Measurements from ENCODE around the gene AIMP1. TPM values are rescaled to one million over a fixed set of nuclear protein-coding genes. Genes with fewer than 3 reads are reported as not detected.

The AIMP1 gene
- total RNA-seq, 1 donor from 2014 or later: 36.3 TPM

DNA sequence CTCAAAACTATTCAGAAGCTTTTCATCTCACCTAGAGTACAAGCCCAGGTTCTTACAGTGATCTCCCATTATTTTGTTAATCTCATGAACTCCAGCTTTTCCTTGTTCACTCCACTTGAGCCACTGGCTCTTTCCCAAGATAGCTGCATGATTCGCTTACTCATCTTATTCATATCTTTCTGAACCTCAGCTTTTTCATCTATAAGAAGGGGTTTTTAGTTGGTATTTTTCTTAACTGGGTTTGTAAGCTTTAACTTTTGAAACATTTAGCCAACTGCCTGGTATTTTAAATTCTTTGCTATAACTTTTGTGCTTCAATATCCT lies 28.3 kb downstream of the AIMP1 start:
- Mint-ChIP-seq H3K9me3 (ENCODE audit: low read depth) (peaks cover 12% of the 10 kb centered on the region), H3K36me3 (ENCODE audit: insufficient read depth) (peaks cover 19% of the 10 kb centered on the region), H3K4me1 (ENCODE audit: low read depth) (peaks cover 4% of the 10 kb centered on the region), H3K27ac (no peak overlapping the region), H3K27me3 (no peaks in the 10 kb centered on the region), H3K4me3 (ENCODE audit: low read depth) (no peak overlapping the region)
- TF ChIP-seq, protein P1, sequence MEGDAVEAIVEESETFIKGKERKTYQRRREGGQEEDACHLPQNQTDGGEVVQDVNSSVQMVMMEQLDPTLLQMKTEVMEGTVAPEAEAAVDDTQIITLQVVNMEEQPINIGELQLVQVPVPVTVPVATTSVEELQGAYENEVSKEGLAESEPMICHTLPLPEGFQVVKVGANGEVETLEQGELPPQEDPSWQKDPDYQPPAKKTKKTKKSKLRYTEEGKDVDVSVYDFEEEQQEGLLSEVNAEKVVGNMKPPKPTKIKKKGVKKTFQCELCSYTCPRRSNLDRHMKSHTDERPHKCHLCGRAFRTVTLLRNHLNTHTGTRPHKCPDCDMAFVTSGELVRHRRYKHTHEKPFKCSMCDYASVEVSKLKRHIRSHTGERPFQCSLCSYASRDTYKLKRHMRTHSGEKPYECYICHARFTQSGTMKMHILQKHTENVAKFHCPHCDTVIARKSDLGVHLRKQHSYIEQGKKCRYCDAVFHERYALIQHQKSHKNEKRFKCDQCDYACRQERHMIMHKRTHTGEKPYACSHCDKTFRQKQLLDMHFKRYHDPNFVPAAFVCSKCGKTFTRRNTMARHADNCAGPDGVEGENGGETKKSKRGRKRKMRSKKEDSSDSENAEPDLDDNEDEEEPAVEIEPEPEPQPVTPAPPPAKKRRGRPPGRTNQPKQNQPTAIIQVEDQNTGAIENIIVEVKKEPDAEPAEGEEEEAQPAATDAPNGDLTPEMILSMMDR (IDR thresholded peaks at IDR 0.05; ENCODE audit: unreplicated experiment): no peak
- no peak for DNase-seq (ENCODE audit: low spot score, unreplicated experiment)

DNA sequence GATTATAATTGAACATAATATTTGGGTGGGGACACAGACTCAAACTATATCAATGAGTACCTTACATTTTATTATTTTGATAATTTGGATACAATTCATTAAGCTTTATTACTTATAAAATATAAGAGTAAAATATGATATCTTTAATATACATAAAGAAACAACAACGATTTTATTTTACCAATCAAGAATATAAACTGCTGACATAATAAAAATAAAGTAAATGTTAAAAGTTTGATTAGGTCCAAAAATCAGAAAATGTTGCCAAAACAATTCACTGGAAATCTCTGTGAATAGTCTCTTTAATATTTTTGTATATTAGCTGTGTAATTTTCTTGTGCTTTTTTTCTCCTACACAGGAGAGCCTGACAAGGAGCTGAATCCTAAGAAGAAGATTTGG lies 30.8 kb downstream of the AIMP1 start:
- TF ChIP-seq, protein P1 (IDR thresholded peaks at IDR 0.05; ENCODE audit: unreplicated experiment): no peak
- H3K9me3 Mint-ChIP-seq (ENCODE audit: low read depth): no peaks in the 10 kb centered on the region
- H3K36me3 Mint-ChIP-seq (ENCODE audit: insufficient read depth): peaks cover 7% of the 10 kb centered on the region
- no peaks in the 10 kb centered on the region for H3K27me3 Mint-ChIP-seq
- H3K4me1 Mint-ChIP-seq (ENCODE audit: low read depth): peaks cover 4% of the 10 kb centered on the region
- no peak for DNase-seq (ENCODE audit: low spot score, unreplicated experiment)
- no peak overlapping the region for H3K4me3 Mint-ChIP-seq (ENCODE audit: low read depth)
- H3K27ac Mint-ChIP-seq: no peak overlapping the region

DNA sequence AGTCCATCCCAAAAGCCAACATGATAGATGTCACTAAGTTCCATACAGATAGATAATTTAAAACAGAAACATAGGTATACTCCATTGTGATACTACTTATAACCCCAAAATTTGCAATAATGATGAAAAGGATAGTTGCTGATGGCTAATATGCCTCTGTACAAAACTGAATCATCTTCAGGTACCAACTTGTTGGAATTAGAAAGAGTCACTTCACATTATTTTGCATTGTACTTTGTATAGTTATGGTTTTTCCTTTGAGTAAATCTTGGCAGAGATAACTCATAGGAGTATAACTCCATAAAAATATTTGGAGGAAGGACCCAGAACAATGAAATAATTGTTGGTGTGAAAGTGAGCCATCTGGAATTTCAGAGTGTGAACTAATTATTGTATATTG lies 34.7 kb downstream of the AIMP1 start:
- TF ChIP-seq, protein P1 (IDR thresholded peaks at IDR 0.05; ENCODE audit: unreplicated experiment): no peak
- DNase-seq (ENCODE audit: low spot score, unreplicated experiment): no peak
- H3K4me1 Mint-ChIP-seq (ENCODE audit: low read depth): no peaks in the 10 kb centered on the region

DNA sequence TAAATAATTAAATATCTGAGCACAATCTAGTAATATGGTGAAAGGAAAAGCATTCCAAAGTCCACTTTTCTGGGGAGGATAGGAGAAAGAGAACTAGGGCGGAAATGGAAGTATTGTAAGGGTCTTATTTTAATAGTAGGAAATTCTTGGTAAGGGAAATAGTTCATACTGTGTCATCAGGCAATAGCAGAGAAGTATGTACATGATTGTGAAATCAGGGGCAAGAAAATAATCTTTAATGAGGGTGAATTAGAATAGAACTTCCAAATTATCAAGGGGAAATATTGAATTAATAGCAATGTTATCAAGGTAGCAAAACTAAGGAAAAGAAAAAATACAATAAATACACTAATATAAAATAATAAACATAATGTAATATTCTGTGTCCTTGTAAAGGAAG lies 37.4 kb downstream of the AIMP1 start:
- Mint-ChIP-seq H3K27me3 (no peaks in the 10 kb centered on the region), H3K36me3 (ENCODE audit: insufficient read depth) (peaks cover 4% of the 10 kb centered on the region), H3K9me3 (ENCODE audit: low read depth) (no peaks in the 10 kb centered on the region), H3K4me1 (ENCODE audit: low read depth) (no peaks in the 10 kb centered on the region), H3K4me3 (ENCODE audit: low read depth) (no peak overlapping the region), H3K27ac (no peak overlapping the region)
- TF ChIP-seq, protein P1 (IDR thresholded peaks at IDR 0.05; ENCODE audit: unreplicated experiment): no peak
- DNase-seq (ENCODE audit: low spot score, unreplicated experiment): no peak

More for the DNA sequence above, 34.7 kb downstream of the AIMP1 start:
- H3K27ac Mint-ChIP-seq: no peak overlapping the region
- H3K27me3 Mint-ChIP-seq: no peaks in the 10 kb centered on the region
- peaks cover 6% of the 10 kb centered on the region for H3K36me3 Mint-ChIP-seq (ENCODE audit: insufficient read depth)
- no peaks in the 10 kb centered on the region for H3K9me3 Mint-ChIP-seq (ENCODE audit: low read depth)
- H3K4me3 Mint-ChIP-seq (ENCODE audit: low read depth): no peak overlapping the region

DNA sequence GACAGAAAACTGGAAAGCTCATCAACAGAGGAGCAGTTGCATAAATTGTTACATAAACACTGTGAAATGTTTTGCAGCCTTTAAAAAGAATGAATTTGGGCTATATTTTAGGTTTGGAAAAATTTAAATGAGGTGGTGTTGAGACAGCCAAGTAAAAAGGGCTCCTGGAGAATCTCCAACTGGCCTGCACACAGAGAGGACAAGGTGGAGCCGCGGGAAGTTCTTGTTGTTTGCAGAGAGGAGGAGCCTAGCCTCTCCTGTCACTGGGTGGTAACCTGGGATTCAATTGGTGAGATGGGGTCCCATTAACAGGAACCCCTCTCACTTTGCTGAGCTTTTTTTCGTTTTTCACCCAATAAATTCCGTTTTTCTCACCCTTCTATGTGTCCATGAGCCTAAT lies 38.8 kb downstream of the AIMP1 start:
- no peaks in the 10 kb centered on the region for H3K9me3 Mint-ChIP-seq (ENCODE audit: low read depth)
- H3K36me3 Mint-ChIP-seq (ENCODE audit: insufficient read depth): peaks cover 2% of the 10 kb centered on the region
- no peak overlapping the region for H3K27ac Mint-ChIP-seq
- H3K4me1 Mint-ChIP-seq (ENCODE audit: low read depth): no peaks in the 10 kb centered on the region
- H3K27me3 Mint-ChIP-seq: no peaks in the 10 kb centered on the region
- TF ChIP-seq, protein P1 (IDR thresholded peaks at IDR 0.05; ENCODE audit: unreplicated experiment): no peak
- H3K4me3 Mint-ChIP-seq (ENCODE audit: low read depth): no peak overlapping the region
- no peak for DNase-seq (ENCODE audit: low spot score, unreplicated experiment)

All from progenitor cell of endocrine pancreas (in vitro differentiated cells).